GM21786 (cell line): ENCODE results near the gene MAP2K3.
"Not testable (repeated sequence)": the region's sequence is repeated elsewhere in the genome, so short reads cannot be mapped to it uniquely, and the experiment has no call there.

Experiments
- ATAC-seq: cut with Tn5 transposase; IDR thresholded peaks from one replicate; pipeline ENCODE4 v1.9.1; 2021; ENCODE audit not compliant: unreplicated experiment

MAP2K3 gene

DNA sequence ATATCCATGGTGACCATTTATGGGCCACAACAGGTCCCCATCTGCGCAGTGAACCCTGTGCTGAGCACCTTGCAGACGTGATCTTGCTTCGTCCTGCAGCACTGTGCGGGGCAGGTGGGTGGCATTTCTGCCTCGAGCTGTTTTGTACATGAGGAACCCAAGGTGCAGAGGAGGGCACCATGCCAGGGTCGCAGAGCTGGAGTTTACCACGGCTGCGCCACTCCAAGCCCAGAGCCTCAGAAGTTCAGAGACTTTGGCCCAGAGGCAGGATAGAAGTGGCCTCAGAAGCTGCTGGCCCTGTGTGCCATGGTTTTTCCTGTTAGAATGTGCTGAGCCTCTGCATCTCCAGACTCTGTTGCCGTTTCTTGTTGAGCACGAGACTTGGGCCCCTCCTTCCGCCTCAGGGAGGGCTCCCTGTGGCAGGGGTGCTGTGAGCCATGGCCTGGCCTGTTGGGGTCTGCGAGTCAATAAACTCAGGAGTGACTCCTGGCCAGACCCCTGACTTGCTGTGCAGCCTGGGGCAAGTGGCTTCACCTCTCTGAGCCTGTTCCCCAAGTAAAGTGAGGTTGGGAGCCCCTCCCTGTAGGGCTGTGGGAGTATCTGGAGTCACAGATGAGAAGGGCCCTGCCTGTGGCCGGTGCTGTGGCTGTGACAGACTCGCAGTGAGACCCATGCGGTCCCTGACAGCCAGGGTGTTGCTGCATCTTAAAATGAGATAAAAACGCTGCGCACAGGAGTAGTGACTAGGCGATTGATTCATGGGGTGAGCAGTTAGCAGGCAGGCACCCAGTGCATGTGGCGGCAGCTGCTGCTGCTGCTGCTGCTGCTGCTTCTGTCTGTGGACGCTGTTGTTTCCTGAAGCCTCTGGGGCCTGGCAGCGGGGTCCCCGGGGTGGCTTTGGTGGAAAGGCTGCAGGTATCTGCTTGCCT lies 11.8 kb downstream of the MAP2K3 start:
- no peak for ATAC-seq

- no peak for ATAC-seq
Observed at GRCh38 chr17:21297026-21297520, 12.6 kb downstream of the MAP2K3 start.

DNA sequence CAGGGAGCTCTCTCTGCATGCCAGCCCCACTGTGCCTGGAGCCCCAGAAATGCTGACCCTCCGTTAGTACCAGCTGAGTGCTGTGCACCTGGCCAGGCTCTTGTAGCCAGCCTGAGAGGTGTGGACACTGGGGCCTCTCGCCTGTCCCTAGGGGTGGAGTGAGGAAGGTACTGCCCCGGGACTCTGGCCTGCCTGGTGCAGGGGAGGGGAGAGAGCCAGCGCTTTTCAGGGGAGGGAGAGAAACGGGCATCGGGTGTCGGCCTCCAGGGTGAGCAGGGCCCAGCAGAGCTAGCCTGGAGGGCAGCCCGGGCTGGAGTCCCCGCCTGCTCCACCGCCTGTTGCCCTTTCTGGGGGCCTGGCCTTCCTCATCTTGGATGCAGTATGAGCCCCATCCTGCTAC lies 13.1 kb downstream of the MAP2K3 start:
- no peak for ATAC-seq

DNA sequence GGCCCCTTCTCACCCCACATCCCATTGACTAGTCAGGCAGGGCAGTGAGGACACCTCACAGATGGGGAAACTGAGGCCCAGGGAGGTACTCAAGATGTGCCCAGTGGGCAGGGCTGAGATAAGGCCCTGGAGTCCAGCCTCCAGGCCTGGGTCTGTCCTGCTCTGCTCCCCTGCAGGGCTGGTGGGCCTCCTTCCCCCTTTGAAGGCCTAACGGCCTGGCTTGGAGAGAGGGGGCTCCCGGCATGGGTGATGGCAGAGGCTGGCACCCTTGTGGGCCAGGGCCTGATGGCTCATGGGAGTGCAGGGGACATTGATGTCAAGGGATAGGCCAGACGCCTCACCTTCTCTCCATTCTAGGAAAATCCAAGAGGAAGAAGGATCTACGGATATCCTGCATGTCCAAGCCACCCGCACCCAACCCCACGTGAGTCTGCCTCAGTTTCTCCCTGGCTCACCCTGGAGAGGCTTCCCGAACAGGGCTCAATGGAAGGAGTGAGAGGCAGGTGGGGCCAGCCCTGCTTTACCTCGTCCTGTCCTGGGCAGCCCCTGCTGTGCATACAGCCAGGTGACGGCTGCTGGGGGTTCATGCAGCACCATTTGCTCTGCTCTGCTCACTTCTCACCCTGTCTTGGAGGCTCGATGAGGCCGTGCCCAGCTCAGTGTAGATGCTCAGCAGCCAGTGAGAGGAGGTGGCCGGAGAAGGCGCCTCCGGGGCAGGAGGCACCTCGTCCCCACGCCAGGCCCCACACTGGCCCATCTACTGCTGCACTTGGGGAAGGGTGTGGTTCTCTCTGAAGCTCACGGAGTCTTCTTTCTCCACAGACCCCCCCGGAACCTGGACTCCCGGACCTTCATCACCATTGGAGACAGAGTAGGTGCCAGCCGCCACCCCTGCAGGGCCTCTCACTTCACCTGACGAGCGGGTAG lies 13.8 kb downstream of the MAP2K3 start:
- no peak for ATAC-seq

GRCh38 chr17:21298983-21299519 lies 14.5 kb downstream of the MAP2K3 start:
- ATAC-seq: no peak

GRCh38 chr17:21299981-21300600 lies 15.6 kb downstream of the MAP2K3 start:
- no peak for ATAC-seq

DNA sequence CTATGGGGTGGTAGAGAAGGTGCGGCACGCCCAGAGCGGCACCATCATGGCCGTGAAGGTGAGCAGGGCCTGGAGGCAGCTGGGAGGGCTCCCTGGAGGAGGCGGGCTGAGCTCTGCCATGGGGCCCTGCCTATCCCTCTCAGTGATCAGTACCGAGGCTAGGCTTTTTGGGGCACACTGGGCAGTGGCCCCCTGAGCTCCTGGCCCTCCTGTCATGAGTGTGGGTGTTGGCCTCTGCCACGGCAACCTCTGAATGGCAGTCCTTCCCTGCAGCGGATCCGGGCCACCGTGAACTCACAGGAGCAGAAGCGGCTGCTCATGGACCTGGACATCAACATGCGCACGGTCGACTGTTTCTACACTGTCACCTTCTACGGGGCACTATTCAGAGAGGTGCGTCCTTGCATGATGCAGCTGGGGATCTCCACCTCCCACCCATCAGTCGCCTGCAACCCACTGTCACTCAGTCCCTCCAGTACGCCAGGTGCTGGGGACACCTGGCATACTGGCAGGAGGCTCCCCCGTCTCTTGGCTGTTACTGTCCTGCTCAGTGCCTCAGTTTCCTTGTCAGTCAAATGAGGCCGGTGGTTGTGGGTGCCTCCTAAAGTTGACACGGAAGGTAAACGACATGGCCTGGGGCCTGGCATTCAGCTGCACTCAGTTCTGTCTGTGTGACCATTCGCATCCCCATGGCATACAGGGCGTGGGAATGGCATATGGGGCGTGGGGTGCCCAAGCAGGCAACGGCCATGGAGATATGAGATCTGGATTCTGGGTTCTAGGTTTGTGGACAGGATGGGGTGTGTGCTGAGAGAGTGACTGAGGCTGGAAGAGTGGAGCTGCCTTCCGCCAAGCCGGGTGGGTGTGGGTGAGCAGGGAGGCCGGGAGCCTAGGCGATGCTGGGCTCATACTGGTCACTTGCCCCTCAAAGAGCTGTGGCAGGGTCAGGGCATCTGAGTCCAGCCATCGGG lies 16.4 kb downstream of the MAP2K3 start:
- no peak for ATAC-seq

DNA sequence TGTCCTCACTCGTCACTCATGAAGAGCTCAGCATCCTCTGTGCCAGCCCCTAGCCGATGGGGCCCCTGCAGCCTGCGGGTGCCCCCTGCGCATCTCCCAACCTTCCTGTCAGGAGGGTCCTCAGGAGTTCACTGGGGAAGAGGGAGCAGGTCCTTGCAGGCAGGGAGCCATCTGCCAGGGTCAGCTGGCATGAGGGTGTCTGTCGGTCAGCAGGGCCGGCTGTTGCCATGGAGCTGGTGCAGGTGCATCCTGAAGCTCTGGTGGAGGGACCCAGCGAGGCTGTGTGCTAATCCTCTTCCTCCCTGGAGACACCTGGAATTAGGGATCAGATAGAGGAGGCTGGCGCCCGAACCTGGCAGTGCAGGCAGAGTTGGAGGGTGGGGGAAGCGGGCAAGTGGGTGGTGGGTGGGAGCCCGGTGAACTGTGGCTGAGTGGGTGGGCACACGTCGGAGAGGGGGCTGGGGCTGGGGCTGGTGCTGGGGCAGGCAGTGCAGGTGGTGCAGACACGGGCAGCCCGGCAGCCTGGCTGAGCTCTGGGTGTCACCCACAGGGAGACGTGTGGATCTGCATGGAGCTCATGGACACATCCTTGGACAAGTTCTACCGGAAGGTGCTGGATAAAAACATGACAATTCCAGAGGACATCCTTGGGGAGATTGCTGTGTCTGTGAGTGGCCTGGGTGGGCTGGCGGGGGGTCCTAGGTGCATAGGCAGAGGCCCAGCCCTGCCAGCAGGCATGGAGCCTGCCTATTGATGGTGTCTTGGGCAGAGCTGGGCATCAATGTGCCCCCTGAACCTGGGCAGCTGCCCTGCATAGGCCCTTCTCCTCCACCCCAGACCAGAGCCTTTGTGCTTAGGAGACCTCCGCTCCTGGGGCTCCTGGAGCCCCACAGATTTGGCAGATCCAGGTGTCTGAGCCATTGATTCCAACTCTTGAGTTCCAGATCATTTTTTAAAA lies 17.4 kb downstream of the MAP2K3 start:
- no peak for ATAC-seq

- no peak for ATAC-seq
Observed at GRCh38 chr17:21302711-21303425, 18.4 kb downstream of the MAP2K3 start.

GRCh38 chr17:21303441-21304065 lies 19.0 kb downstream of the MAP2K3 start:
- ATAC-seq: no peak

DNA sequence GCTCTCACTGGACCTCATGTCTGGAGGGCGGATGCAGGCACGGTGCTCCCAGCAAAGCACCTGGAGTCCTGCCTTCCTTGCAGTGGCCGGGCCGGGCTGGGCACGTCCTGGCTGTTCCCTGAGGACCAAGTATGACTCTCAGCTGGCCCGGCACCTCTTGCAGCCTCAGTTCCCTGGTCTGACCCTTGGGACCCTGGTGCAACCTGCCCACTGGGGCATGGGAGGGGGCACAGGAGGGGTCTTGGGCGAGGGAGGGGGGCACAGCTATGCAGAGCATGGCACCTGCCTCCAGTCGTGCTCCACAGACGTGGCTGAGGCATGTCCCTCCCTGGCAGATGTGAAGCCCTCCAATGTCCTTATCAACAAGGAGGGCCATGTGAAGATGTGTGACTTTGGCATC lies 19.6 kb downstream of the MAP2K3 start:
- no peak for ATAC-seq

- not testable (repeated sequence) for ATAC-seq
Observed at GRCh38 chr17:21304551-21305151, 20.1 kb downstream of the MAP2K3 start.

DNA sequence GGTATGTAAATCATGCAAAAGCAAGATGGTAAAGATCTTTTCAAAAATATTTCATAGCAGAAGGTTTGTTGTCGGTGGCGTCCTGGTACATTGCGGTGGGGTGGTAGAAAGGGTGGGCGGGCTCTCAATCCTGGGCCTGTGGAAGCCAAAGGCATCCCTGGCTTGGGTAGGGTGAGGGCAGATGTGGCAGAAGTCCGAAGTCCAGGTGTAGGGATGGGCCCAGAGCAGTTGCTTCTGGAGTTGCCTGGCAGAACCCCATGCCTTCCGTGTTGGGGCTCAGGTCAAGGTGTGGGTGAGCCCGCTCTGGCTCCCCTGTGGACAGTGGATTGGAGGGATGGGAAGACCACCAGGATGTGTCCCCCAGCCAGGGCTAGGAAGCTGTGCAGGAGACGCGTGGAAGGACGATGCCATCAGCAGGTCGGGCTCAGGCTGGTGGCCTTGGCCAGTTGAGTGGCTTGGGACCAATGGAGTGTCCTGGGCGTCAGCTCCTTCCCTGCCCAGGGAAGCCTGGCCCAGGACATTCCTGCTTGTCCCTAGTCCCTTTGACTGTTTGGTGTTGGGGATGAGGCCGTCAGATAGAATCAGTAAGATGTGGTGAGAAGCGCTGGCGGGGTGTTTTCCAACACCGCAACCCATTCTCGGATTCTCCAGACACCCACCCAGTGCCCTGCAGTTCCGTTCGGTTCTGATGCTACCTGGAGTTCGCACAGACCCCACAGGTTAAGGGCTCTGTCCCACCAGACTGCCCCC lies 21.1 kb downstream of the MAP2K3 start:
- ATAC-seq: not testable (repeated sequence)

DNA sequence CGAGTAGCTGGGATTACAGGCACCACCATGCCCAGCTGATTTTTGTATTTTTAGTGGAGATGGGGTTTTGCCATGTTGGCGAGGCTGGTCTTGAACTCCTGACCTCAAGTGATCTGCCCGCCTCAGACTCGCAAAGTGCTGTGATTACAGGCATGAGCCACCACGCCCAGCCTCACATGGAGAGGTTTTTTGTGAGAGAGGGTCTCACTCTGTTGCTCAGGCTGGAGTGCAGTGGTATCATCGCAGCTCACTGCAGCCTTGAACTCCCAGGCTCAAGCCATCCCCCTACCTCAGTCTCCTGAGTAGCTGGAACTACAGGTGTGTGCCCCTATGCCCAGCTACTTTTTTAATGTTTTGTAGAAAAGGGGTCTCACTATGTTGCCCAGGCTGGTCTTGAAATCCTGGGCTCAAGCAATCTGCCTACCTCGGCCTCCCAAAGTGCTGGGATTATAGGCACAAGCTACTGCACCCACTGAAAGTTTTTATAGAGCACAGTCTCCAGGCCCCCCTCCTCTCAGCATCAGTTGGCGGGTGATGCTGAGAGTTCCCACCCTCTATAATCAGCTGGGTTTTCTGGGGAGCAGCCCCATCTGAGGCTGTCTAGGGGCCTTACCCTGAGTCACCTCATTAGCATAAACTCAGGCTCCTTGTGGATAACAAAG lies 22.2 kb downstream of the MAP2K3 start:
- not testable (repeated sequence) for ATAC-seq

GRCh38 chr17:21307273-21307625 lies 22.7 kb downstream of the MAP2K3 start:
- ATAC-seq: not testable (repeated sequence)

DNA sequence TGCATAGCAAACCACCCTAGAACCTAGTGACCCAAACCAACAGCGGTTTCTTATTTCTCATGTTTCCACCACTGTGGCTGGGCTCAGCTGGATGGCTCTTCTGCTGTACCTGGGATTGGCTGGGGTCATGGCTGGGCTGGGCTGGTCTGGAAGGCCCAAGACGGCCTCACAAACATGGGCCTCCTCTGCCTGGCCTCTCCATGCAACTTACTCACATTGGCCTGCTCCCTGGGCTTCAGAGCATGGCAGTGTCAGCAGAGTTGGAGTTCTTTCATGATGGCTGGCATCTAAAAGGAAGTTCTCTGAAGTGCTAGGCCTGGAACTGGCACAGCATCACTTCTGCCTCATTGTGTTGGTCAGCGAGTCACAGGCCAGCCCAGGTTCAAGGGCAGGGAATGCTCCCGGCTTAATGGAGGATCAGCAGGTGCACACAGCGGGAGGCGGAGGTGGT lies 24.4 kb downstream of the MAP2K3 start:
- not testable (repeated sequence) for ATAC-seq
